HepG2 (cell line): ENCODE results near the gene KRTAP17-1. TPM values are rescaled to one million over a fixed set of nuclear protein-coding genes. Genes with fewer than 3 reads are reported as not detected.
"Not testable (repeated sequence)": the region's sequence is repeated elsewhere in the genome, so short reads cannot be mapped to it uniquely, and the experiment has no call there.

ENCODE experiments used
- ATAC-seq: fragments of 200-7000 bp; cut with Tn5 transposase; 3 replicates; pipeline ENCODE4 v1.9.1; 2020; ENCODE audit warnings: mild to moderate bottlenecking, moderate library complexity
- BruUV-seq: library from RNA; stranded (reverse); fragments of 400-500 nt; replicated peaks from 2 replicates; lab custom pipeline; 2021; lab: Mats Ljungman, UMichigan
- CTCF ChIA-PET: fragments of 300-600 bp; formaldehyde crosslinking; extraction: SDS; loops from one replicate; lab custom pipeline; 2021; ENCODE audit warnings: low total read pairs, inconsistent platforms, low intra/inter-chr PET ratio; lab: Yijun Ruan, JAX
- POLR2A ChIA-PET: fragments of 350-600 bp; sonication (Branson Sonifier 250); formaldehyde crosslinking; loops from one replicate; lab custom pipeline; 2020; ENCODE audit warnings: antibody characterized with exemption, inconsistent platforms; lab: Yijun Ruan, JAX
- DNase-seq: peaks from one replicate; pipeline ENCODE4 v3.0.0-alpha.2; 2015; ENCODE audit warnings: low spot score
- FAIRE-seq: peaks from 3 replicates; lab custom pipeline; 2011; peaks lifted over from hg19 to GRCh38; lab: Jason Lieb, UNC
- H2AFZ ChIP-seq: one replicate; pipeline ENCODE4 v1.6.1; 2011; ENCODE audit warnings: low read length, inconsistent platforms
- H3K27ac ChIP-seq: fragments of 300-600 bp; 3 replicates; pipeline ENCODE4 v1.8.0; 2011; ENCODE audit warnings: mixed run types, mild to moderate bottlenecking, mixed read lengths, low read length, inconsistent platforms; ENCODE audit not compliant: insufficient read depth; ENCODE audit errors: extremely low read length
- H3K27me3 ChIP-seq, 2 experiments: fragments of 200-600 bp in 1 of 2; 2 replicates in 1 of 2; 3 replicates in 1 of 2; pipeline versions ENCODE4 v1.6.0 to v1.8.0; 2011; ENCODE audit warnings: low read length in 2 of 2, mild to moderate bottlenecking in 2 of 2, moderate library complexity in 2 of 2, inconsistent platforms in 1 of 2; ENCODE audit not compliant: insufficient read depth in 2 of 2, control insufficient read depth in 1 of 2
- H3K36me3 ChIP-seq, 2 experiments: fragments of 200-600 bp in 1 of 2; replicated peaks in 1 of 2; 2 replicates in 1 of 2; 3 replicates in 1 of 2; pipeline versions ENCODE4 v1.5.1 to v1.8.0; 2011; ENCODE audit warnings: low read length in 2 of 2, inconsistent platforms in 1 of 2; ENCODE audit not compliant: insufficient read depth in 2 of 2, control insufficient read depth in 1 of 2
- H3K4me1 ChIP-seq: 2 replicates; pipeline ENCODE4 v1.5.1; 2012; ENCODE audit warnings: low read length, inconsistent platforms; ENCODE audit not compliant: insufficient read depth
- H3K4me2 ChIP-seq: 2 replicates; pipeline ENCODE4 v1.6.0; 2011; ENCODE audit warnings: low read depth, low read length, inconsistent platforms
- H3K4me3 ChIP-seq, 3 experiments: fragments of 200-600 bp in 1 of 3; sonication (generic), shearing (Covaris generic) in 1 of 3; replicated peaks in 1 of 3; 2 replicates each; pipeline ENCODE4 v1.5.1; 2011 to 2016; ENCODE audit warnings: low read length in 3 of 3, inconsistent platforms in 2 of 3, low read depth in 2 of 3, mild to moderate bottlenecking in 2 of 3, control low read depth in 1 of 3, mixed read lengths in 1 of 3; ENCODE audit not compliant: insufficient read depth in 1 of 3
- H3K79me2 ChIP-seq: one replicate; pipeline ENCODE4 v1.6.1; 2011; ENCODE audit warnings: low read length, inconsistent platforms; ENCODE audit not compliant: insufficient read depth
- H3K9ac ChIP-seq: 2 replicates; pipeline ENCODE4 v1.6.0; 2011; ENCODE audit warnings: mild to moderate bottlenecking, low read depth, low read length, inconsistent platforms; ENCODE audit not compliant: insufficient read depth
- H3K9me3 ChIP-seq: 2 replicates; pipeline ENCODE4 v1.5.1; 2012; ENCODE audit warnings: mild to moderate bottlenecking, low read length
- H4K20me1 ChIP-seq: 2 replicates; pipeline ENCODE4 v1.6.0; 2011; ENCODE audit warnings: inconsistent platforms, mild to moderate bottlenecking, low read length, moderate library complexity; ENCODE audit not compliant: insufficient read depth
- ATF7 ChIP-seq, 2 experiments: fragments of 450-650 bp in 1 of 2; sonication (generic) in 1 of 2; formaldehyde crosslinking in 1 of 2; IDR thresholded peaks; 2 replicates each; pipeline versions ENCODE4 v1.4.0 to v1.6.1; 2016 to 2020; ENCODE audit warnings: antibody characterized with exemption in 1 of 2, mild to moderate bottlenecking in 1 of 2, missing genetic modification reagents in 1 of 2
- CREB1 ChIP-seq, 2 experiments: fragments of 450-650 bp in 1 of 2; IDR thresholded peaks; 2 replicates each; pipeline ENCODE4 v1.6.1; 2016 to 2017; ENCODE audit warnings: control low read depth in 1 of 2, mild to moderate bottlenecking in 1 of 2, missing compliant biosample characterization in 1 of 2, missing genetic modification characterization in 1 of 2
- SALL2 ChIP-seq: sonication (generic); formaldehyde crosslinking; IDR thresholded peaks from 2 replicates; pipeline ENCODE4 v1.8.1; 2023; ENCODE audit warnings: mild to moderate bottlenecking, missing genetic modification reagents, inconsistent platforms
- WGBS: methylation state at CpG from one replicate; pipeline ENCODE4 v1.1.6; 2017; ENCODE audit warnings: low lambda C conversion rate; 5-methylcytosine and 5-hydroxymethylcytosine counted together
- in situ Hi-C: cut with HindIII; loops from 2 replicates; pipeline ENCODE4 v1.10.0; 2017; ENCODE audit warnings: low pct_unique_long_range_greater_than_20kb; ENCODE audit not compliant: extremely low pct_ligation_motif_present
- intact Hi-C: fragments of 100-400 bp; cut with micrococcal nuclease; formaldehyde crosslinking; loops from one replicate; pipeline ENCODE4 v1.10.0; 2022; ENCODE audit not compliant: unreplicated experiment
- polyA plus RNA-seq, 8 experiments: library from polyadenylated mRNA; depleted of rRNA in 3 of 8; stranded (reverse) in 7 of 8; unstranded in 1 of 8; fragments of >200 nt; fragmentation: Illumina TruSeq in 4 of 8; extraction: Trizol in 4 of 8; gene quantifications; 2 replicates each; pipeline versions ENCODE4 v1.2.1 to v1.2.3, GENCODE V29; 2011 to 2016; ENCODE audit warnings: low read depth in 4 of 8, missing spikeins in 1 of 8, mixed read lengths in 1 of 8; ENCODE audit not compliant: insufficient read depth in 1 of 8
- total RNA-seq, 5 experiments: library from RNA; depleted of rRNA; stranded (reverse); fragments of >200 nt; fragmentation: Illumina TruSeq; extraction: Trizol; gene quantifications; 2 replicates each; pipeline ENCODE4 v1.2.3, GENCODE V29; 2016; ENCODE audit warnings: low read depth in 1 of 5

Gene KRTAP17-1
- total and polyA plus RNA-seq, 2 of the 13 experiments (the other 11 are each of a cell fraction or from before 2014, with no cell fraction given), result not detected

DNA sequence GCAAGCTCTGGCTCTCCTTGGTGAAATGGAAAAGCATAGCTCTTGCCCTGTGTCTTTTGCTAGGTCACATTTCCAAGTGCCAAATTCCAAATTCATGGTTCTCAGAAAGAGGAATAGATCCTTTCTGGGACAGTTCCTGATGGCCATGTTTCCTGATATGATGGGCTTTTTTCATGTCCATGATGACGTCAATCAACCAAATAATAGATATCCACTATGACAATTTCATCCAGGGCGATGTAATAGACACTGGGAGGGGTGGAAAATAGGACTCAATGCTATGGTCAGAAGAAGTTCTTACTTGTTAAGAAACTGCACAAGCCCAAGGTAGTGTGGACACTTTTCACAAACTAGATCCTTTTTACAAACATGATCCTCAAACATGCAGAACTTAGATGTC lies 35.7 kb upstream of the KRTAP17-1 start:
- no peak for DNase-seq
- H3K36me3 ChIP-seq, result no peaks in the 10 kb centered on the region
- no peaks in the 10 kb centered on the region for H3K9me3 ChIP-seq
- H3K9ac ChIP-seq, result no peak overlapping the region
- H3K4me1 ChIP-seq, result no peaks in the 10 kb centered on the region
- no peak overlapping the region for H3K27ac ChIP-seq
- no peak overlapping the region for H3K4me3 ChIP-seq
- peaks cover 0 to 7% of the 10 kb centered on the region in 2 experiments; a peak in 2 of 5 replicates for H3K27me3 ChIP-seq
- ATAC-seq, result no peak
- no peaks in the 10 kb centered on the region for H4K20me1 ChIP-seq
- ChIA-PET POLR2A (no interaction called here), CTCF (no interaction called here)
- FAIRE-seq, result no peak
- WGBS, result 0% methylated on average over 2 of the region's 2 CpGs
- TF ChIP-seq ATF7 (IDR thresholded peaks at IDR 0.05) (peak; percentile 85), ATF7 (CRISPR knock-in tag; IDR thresholded peaks at IDR 0.05) (no peak), SALL2 (no peak), CREB1 (IDR thresholded peaks at IDR 0.05) (peak; percentile 92), CREB1 (CRISPR knock-in tag; IDR thresholded peaks at IDR 0.05) (no peak)
- intact Hi-C loops (no loop called here), in situ Hi-C loops (no loop called here)
- H2AFZ ChIP-seq, result no peak overlapping the region
- H3K4me2 ChIP-seq, result no peak overlapping the region
- H3K79me2 ChIP-seq, result no peaks in the 10 kb centered on the region
- BruUV-seq, result no TSS peak

DNA sequence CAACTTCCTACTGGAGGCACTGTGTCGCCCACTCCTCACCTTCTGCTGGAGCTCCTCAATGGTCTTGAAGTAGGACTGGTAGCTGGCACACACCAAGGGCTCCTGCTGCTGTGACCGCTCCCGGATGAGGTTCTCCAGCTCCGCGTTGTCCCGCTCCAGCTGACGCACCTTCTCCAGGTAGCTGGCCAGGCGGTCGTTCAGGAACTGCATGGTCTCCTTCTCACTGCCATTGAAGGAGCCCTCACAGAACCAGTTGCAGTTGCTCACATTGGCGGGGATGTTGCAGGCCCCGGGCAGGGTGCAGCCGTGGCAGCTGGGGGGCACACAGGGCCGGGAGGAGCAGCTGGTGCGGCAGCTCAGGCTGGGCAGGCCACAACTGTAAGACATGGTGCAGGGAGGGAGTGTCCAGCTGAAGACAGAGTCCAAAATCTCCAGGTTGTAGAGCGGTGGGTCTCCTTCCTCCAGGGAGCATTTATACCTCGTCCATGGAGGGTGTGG lies 34.9 kb upstream of the KRTAP17-1 start, which contains the start of gene KRT33A:
KRT33A (minus strand) TSS at position 448 of the 498 bp plus-strand sequence; CDS start at position 387, 61 bp downstream.
- H3K36me3 ChIP-seq, CTCF ChIA-PET, in situ Hi-C loops, H3K27ac ChIP-seq, H2AFZ ChIP-seq, H3K9ac ChIP-seq, FAIRE-seq, H3K9me3 ChIP-seq, DNase-seq, H3K4me1 ChIP-seq, H3K4me2 ChIP-seq, ATAC-seq, H3K4me3 ChIP-seq, POLR2A ChIA-PET, BruUV-seq, H3K79me2 ChIP-seq, H3K27me3 ChIP-seq, H4K20me1 ChIP-seq, intact Hi-C loops: not testable (repeated sequence)
- WGBS, result 45% methylated on average over 16 of the region's 16 CpGs
